ENCODE measurements around the gene CSNK2A1.

DNA sequence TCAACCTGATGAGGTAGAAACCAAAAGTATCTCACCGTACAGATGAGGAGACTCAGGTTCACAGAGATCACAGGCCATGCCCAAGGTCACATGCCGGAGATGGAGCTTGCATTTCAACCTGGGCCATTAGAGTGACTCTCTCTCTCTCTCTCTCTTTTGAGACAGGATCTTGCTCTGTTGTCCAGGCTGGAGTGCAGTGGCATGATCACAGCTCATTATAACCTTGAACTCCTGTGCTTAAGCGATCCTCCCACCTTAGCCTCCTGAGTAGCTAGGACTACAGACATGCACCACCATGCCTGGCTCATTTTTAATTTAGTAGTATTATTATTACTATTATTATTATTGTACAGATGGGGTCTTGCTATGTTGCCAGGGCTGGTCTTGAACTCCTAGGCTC is 2.8 kb upstream of the CSNK2A1 start:
- TF ChIP-seq EZH2 (IDR thresholded peaks at IDR 0.05; ENCODE audit: low read depth, low read length, severe bottlenecking) (no peak), ATF3 (IDR thresholded peaks at IDR 0.05; ENCODE audit: insufficient read depth, low read depth, low read length) (no peak), TAF1 (IDR thresholded peaks at IDR 0.05; ENCODE audit: low read depth, low read length) (no peak), RBBP5 (IDR thresholded peaks at IDR 0.05; ENCODE audit: borderline replicate concordance, low read depth, low read length) (no peak), POLR2AphosphoS5 (IDR thresholded peaks at IDR 0.05; ENCODE audit: low read depth, low read length) (no peak), ZNF274 (IDR thresholded peaks at IDR 0.05; ENCODE audit: borderline replicate concordance, extremely low read depth, low read length) (no peak), POLR2A (IDR thresholded peaks at IDR 0.05; ENCODE audit: control extremely low read depth in 1 of 2, low read depth in 2 of 2, low read length in 2 of 2) (no peak)
- TF ChIP-seq, protein P1, sequence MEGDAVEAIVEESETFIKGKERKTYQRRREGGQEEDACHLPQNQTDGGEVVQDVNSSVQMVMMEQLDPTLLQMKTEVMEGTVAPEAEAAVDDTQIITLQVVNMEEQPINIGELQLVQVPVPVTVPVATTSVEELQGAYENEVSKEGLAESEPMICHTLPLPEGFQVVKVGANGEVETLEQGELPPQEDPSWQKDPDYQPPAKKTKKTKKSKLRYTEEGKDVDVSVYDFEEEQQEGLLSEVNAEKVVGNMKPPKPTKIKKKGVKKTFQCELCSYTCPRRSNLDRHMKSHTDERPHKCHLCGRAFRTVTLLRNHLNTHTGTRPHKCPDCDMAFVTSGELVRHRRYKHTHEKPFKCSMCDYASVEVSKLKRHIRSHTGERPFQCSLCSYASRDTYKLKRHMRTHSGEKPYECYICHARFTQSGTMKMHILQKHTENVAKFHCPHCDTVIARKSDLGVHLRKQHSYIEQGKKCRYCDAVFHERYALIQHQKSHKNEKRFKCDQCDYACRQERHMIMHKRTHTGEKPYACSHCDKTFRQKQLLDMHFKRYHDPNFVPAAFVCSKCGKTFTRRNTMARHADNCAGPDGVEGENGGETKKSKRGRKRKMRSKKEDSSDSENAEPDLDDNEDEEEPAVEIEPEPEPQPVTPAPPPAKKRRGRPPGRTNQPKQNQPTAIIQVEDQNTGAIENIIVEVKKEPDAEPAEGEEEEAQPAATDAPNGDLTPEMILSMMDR (IDR thresholded peaks at IDR 0.05; ENCODE audit: control extremely low read depth in 1 of 3, insufficient read depth in 1 of 3, low read depth in 1 of 3, low read length in 3 of 3), result no peak
- TF ChIP-seq, protein P2, sequence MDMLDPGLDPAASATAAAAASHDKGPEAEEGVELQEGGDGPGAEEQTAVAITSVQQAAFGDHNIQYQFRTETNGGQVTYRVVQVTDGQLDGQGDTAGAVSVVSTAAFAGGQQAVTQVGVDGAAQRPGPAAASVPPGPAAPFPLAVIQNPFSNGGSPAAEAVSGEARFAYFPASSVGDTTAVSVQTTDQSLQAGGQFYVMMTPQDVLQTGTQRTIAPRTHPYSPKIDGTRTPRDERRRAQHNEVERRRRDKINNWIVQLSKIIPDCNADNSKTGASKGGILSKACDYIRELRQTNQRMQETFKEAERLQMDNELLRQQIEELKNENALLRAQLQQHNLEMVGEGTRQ (IDR thresholded peaks at IDR 0.05; ENCODE audit: low read length), result no peak

All from H1 (cell line).